Activated T-cell treated with anti-CD3 and anti-CD28 coated beads, Interleukin-2, amount 50 U/mL, for 48 hours (primary cell): Measurements from ENCODE around the gene TNFRSF4.

Experiments
- DNase-seq, 2 experiments: peaks; one replicate each; pipeline ENCODE4 v3.0.0-alpha.2; 2020

Gene TNFRSF4

GRCh38 chr1:1232208-1232795 is 18.3 kb upstream of the TNFRSF4 start, which contains the start of gene B3GALT6:
Gene B3GALT6 (plus strand): TSS chr1:1232237. CDS start chr1:1232279, 42 bp downstream.
- no peak for DNase-seq

GRCh38 chr1:1231400-1232207 is 17.7 kb upstream of the TNFRSF4 start, which contains the start of gene SDF4:
Gene SDF4 (minus strand): TSS chr1:1232001. CDS start chr1:1228772, 3,229 bp downstream.
- DNase-seq = peak; percentile 96 to 97

DNA sequence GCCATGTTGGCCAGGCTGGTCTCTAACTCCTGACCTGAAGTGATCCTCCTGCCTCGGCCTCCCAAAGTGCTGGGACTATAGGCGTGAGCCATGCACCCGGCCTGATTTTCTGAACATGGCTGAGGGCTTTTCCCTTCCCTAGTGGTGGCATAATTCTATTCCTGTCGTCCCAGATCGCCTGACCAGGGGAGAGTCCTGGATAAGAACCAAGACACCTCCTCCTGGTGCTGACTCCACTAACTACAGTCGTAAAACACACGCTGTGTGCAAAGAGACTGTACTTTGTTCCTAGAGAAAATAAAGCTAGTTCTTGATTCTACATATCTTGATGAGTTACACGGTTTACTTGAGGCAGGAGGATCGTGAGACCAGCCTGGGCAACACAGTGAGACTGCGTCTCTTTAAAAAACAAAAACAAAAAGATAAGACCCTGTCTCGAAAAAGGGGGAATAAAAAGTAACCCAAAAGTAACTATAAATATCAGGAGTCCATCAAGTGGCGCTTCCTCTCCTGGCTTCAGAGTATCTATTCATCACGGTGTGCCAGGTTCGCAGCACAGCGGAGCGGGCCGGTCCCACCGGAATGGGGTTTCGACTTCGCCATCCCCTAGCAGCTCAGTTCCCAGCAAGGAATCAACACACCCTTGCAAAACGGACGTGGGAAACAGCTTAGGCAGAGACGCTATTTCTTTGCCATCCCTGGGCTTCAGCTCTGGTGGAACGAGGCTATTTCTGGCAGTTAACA is 16.9 kb upstream of the TNFRSF4 start:
- DNase-seq = no peak

GRCh38 chr1:1229770-1230169 is 15.8 kb upstream of the TNFRSF4 start:
- no peak for DNase-seq

DNA sequence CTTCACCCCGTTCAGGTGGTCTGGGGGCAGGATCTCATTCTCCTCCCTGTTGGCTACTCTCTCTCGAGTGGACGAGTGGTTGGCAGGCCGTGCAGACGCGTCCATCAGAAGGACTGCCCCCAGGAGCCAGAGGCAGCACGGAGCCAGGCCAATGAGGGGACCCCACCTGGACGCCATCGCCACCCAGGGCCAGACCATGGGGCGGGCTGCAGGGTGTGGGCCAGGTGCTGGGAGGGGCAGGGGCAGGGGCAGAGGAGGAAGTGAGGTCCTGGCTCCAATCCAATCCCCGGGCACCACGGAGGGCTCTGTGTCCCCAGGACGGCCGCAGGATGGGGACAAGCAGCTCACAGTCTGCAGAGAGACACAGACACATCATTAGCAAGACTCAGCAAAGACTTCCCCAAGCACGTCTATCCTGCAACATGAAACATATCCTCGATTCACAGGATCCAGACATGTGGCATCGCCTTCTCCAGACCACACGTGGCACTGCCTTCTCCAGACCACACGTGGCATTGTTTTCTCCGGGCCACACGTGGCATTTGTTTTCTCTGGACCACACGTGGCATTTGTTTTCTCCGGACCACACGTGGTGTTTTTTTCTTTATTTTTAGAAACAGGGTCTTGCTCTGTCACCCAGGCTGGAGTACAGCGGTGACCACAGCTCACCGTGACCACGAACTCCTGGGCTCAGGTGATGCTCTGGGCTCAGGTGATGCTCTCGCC is 14.8 kb upstream of the TNFRSF4 start:
- no peak for DNase-seq

DNA sequence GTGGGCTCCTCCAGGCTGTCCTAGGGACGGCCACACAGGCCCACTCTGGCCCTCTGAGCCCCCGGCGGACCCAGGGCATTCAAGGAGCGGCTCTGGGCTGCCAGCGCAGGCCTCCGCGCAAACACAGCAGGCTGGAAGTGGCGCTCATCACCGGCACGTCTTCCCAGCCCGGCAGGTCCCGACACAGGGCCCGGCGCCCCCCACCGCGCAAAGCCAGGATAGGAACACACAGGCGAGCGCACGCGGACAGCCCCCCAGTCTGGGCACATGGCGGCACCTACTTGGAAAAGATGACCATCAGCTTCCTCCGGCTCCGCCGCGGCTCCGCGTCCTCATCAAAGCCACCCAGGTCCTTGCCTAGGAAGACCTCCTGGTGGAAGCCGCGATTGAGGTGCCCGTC is 14.2 kb upstream of the TNFRSF4 start:
- DNase-seq = no peak

GRCh38 chr1:1227386-1227785 is 13.4 kb upstream of the TNFRSF4 start:
- DNase-seq = no peak

GRCh38 chr1:1226566-1227362 is 12.8 kb upstream of the TNFRSF4 start:
- no peak for DNase-seq

DNA sequence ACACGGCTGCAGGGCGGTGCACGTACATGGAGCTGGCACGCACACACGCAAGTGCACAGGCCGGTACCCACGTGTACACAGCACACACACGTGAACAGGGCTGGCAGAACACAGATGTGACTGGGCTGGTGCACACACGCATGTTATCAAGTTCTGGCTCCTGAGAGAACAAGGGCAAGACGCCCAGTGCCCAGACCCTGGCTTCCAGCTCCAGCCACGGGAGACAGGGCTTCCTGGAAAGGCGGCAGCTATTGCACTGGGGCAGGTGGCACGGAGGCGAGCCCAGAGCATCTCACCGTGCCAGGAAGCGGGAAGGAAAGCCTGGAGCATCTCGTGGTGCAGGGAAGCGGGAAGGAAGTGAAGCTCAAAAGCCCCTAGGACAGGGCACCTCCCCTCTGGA is 12.0 kb upstream of the TNFRSF4 start:
- DNase-seq = no peak

GRCh38 chr1:1225238-1225845 is 11.4 kb upstream of the TNFRSF4 start:
- DNase-seq = no peak

GRCh38 chr1:1223891-1224290 is 9.9 kb upstream of the TNFRSF4 start:
- DNase-seq = no peak

GRCh38 chr1:1223321-1223720 is 9.4 kb upstream of the TNFRSF4 start:
- no peak for DNase-seq

GRCh38 chr1:1222575-1223225 is 8.7 kb upstream of the TNFRSF4 start:
- DNase-seq = no peak

GRCh38 chr1:1221887-1222574 is 8.1 kb upstream of the TNFRSF4 start:
- DNase-seq = no peak

GRCh38 chr1:1220197-1220596 is 6.2 kb upstream of the TNFRSF4 start:
- DNase-seq = no peak

DNA sequence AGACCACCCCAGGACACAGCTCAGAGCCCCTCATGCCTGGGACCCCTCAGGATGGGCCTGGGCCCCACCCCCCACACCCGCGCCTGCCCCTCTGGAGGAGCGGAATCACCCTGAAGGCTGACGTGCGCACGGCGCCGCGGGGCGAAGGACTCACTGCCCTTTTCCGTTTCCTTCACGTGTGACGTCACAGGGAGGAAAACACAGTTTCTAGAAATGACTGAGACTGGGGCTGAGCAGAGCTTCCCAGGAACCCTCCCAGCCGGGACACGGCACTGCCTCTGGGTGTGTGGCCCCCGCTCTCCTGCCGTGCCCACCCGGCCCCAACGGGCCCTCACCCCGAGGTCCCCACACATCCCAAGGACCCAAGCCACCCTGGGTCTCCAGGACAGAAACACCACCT is 5.4 kb upstream of the TNFRSF4 start:
- peak; percentile 64 to 72 for DNase-seq

GRCh38 chr1:1218524-1219200 is 4.7 kb upstream of the TNFRSF4 start:
- DNase-seq = no peak

DNA sequence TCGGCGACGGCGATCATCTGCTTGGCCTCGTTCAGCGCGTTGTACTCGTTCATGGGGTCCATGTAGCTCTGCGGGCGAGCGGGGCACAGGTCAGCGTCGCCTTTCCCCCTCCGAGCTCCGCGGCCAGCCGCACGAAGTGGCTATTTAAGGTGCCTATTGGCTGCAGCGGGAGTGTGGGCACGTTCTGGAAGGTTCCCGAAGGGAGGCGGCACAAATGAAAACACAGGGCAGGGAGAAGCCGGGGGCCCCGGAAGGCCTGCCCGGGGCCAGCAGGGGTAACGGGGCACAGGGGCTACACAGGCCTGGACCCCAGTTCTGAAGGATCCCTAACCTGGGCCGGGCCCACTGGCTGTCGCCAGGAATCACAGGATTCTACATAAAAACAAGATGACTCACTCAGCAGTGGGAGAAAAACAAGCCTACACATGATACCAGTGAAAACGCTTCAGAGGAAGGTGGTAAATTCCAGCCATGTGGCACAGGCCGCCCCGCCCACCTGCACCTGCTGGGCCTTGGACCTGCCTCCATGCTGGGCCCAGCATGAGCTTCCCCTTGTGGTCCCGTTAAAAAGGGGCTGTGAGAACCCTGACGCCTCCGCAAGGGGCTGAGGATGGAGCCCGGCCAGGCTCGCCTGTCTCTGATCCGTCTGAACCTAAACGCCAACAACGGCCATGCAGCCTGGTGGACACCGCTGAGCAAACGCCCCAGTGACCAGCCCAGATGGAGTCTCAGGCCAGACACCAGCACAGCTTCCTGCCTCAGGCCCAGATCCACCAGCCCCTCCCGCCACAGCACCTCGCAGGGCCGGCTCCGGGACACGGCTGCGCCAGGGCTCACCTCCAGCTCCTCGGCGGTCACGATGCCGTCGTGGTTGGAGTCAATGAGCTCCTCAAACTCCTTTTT is 3.9 kb upstream of the TNFRSF4 start:
- DNase-seq = peak; percentile 64 to 71
